C1 segment of cervical spinal cord (tissue), 14 donors: ENCODE data around the gene PERM1.
"Not testable (repeated sequence)": the region's sequence is repeated elsewhere in the genome, so short reads cannot be mapped to it uniquely, and the experiment has no call there.

Experiments
- DNase-seq, 14 donors: peaks; one replicate each; lab custom pipeline; 2025; lab: John Stamatoyannopoulos, UW

PERM1 gene

DNA sequence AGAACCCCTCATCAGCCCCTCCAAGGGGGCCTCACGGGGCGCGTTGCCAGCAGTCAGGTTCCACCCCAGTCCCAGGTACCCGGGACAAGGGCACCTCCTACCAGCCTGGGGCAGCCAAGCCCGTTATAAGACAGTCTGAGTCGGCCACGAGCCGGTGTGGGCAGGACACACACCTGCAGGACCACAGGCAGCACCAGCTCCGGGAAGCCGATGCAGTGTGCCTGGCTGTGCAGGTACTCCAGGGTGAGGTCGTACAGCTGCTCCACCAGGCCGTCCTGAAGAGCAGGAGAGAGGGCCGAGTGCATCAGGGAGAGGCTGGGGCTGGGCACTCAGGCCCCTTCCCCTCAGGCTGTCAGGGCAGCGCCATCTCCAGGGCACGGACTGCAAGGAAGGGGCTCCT, 33.9 kb downstream of the PERM1 start:
- DNase-seq = no peak

DNA sequence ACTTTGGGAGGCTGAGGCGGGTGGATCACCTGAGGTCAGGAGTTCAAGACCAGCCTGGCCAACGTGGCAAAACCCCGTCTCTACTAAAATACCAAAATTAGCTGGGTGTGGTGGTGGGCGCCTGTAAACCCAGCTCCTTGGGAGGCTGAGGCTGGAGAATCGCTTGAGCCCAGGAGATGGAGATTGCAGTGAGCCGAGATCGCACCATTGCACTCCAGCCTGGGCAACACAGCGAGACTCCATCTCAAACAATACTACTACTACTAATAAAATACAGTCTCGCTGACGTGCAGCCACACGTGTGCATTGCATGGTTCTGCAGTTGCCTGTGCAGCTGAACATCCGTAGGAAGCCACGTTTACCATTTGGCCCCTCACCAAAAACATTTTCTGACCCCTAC, 35.1 kb downstream of the PERM1 start:
- DNase-seq = not testable (repeated sequence)

DNA sequence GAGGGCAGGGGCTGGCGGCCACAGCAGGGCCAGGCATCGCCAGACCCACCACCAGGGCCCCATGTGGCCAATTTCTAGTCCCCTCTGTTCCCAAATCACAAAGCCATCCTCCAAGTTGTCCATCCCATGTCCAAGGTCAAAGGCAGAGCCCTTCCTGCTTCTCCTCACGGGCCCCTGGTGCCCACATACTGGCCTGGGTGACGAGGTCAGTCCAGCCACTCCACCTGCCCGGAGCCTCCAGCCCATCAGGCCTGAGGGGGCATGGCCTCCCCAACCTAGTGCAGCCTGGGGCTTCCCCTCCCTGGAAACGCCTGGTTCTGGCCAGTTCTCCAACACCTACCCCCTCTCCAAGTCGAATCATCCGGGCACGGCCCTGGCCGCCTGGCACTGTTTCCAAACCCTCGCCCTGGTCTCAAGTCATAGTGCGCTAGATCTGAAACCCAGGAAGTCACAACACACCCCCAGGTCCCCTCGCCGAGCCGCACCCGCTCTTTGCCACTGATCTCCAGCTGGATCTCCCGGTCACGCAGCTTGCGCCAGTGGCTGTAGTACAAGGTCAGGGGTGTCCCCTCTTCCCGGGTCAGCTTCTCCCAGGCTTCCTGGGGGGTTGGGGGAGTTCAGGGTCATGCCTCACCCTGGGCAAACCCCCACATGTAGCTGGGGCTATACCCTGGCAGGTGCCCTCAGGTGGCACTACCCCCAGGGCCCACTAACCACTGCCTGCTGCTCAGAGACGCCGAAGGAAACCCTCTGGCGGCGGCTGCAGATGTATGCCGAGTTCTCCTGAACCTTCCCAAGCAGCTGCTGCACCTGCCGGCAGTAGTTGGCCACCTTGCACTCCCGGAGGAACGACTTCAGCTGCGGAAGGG, 36.0 kb downstream of the PERM1 start:
- DNase-seq = no peak

DNA sequence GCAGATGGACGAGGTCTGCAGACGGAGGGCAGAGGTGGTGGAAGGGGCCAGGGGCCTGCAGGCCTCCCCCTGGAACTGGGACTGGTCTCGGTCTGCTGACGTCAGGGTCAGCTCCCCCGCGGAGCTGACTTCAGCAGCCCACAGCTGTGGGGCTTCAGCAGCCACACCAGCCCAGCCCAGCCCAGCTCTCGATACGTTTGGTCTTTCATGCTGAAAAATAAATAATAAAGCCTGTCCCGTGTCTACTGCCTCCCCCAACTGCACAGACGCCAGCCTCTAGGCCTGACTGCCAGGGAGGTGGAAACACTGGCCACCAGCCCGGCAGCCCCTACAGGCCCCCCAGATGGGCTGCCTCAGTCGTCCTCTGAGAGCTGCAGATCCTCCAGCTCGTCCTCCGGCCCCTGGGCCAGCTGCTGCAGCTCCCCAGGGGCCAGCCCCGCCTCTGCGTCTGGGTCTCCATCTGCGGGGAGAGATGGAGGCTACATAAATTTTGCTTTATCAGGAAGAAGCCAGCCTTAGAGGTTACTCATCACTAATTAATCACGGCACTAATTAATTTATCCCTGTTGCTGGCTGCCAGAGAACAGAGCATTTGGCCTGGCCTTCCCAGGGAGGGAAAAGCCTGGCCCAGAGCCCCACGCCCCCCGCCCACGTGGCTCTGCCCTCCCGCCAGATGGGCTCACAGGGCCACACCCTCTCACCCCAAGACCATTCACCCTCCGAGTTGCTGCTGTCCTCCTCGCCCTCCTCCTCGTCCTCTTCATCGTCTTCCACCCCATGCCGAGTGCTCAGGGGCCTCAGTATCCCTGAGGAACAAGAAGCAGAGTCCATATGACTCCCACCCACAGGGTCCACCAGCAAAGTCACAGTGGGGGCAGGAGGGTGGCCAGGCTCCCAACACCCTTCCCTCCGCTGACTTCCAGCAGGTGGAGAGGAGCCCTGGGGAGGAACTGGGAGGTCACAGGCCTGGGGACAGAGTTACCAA, 37.3 kb downstream of the PERM1 start:
- DNase-seq = no peak

DNA sequence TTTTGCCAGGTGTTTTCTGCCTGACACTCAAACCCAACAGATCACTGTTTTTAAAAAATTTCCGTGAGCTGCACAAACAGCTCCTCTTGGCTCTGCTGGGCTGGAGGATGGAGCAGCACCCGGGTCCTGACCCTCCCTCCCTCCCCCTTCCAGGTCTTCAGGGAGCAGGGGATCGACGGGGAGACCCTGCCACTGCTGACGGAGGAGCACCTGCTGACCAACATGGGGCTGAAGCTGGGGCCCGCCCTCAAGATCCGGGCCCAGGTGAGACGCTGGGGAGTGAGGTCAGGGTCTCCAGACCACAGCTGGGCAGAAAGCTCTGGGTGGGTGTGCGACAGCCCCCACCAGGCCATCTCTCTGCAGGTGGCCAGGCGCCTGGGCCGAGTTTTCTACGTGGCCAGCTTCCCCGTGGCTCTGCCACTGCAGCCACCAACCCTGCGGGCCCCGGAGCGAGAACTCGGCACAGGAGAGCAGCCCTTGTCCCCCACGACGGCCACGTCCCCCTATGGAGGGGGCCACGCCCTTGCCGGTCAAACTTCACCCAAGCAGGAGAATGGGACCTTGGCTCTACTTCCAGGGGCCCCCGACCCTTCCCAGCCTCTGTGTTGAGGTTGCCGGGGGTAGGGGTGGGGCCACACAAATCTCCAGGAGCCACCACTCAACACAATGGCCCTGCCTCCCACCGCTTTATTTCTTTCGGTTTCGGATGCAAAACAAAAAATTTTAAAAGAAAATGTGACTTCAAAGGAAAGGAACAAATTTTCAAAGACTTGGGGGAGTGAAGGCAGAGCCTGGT, 38.1 kb downstream of the PERM1 start:
- DNase-seq = no peak

DNA sequence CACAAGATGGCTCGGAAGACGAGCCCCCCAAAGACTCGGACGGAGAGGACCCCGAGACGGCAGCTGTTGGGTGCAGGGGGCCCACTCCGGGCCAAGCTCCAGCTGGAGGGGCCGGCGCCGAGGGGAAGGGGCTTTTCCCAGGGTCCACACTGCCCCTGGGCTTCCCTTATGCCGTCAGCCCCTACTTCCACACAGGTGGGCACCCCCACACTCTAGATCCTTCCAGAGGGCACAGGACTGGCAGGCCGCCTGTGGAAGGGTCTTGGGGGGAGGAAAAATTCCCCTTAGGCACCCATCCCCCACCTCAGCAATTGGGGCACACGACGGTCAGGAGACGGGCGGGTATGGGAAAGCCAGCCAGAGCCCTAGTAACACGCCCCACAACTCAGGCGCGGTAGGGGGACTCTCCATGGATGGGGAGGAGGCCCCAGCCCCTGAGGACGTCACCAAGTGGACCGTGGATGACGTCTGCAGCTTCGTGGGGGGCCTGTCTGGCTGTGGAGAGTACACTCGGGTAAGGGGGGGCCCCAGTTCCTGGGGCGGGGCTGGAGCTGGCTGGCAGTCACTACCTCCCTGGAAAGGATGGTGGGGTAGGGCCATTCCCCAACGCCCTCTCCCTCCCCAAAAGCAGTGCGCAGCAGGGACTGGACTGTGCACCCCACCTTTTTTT, 38.9 kb downstream of the PERM1 start:
- DNase-seq = no peak

DNA sequence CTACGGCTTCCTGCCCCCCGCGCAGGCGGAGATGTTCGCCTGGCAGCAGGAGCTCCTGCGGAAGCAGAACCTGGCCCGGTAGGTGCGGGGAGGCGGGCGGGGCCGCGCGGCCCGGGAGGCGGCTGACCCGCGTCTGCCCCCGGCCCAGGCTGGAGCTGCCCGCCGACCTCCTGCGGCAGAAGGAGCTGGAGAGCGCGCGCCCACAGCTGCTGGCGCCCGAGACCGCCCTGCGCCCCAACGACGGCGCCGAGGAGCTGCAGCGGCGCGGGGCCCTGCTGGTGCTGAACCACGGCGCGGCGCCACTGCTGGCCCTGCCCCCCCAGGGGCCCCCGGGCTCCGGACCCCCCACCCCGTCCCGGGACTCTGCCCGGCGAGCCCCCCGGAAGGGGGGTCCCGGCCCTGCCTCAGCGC, 39.5 kb downstream of the PERM1 start:
- DNase-seq = no peak

DNA sequence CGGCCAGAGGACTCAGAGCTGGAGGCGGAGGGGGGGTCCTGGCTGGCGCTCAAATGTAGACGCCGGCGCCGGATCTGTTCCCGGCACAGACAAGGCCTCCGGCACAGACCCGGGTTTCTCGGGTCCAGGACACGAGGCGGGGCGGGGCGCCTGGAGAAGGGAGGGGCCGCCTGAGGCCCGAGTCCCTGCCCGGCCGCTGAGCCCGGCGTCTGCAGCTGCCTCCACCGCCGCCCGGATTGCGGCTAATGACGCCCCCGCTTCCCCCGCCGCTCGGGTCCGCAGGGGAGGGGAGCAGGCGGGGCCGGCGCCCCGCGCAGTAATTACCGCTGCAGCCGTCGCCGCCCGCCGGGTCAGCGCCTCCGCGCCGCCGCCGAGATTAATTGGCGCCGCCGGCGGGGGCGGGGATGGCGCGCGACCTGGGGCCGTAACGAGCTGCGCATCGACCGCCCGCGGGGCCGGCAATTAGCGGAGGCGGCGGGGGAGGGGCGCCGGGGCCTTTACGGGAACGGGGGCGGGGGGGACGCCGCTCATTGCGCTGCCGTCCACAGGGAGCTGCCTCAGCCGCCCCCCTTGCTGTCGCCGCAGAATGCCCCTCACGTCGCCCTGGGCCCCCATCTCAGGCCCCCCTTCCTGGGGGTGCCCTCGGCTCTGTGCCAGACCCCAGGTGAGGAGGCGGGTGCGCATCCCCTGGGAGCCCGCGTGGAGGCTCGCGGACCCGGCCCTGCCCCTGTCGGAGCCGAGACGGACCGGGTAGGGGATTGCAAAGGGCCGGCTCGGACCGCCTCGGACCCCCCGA, 40.1 kb downstream of the PERM1 start:
- DNase-seq = peak in 5 of 14 donors; percentile 5 to 66 (median 16)

DNA sequence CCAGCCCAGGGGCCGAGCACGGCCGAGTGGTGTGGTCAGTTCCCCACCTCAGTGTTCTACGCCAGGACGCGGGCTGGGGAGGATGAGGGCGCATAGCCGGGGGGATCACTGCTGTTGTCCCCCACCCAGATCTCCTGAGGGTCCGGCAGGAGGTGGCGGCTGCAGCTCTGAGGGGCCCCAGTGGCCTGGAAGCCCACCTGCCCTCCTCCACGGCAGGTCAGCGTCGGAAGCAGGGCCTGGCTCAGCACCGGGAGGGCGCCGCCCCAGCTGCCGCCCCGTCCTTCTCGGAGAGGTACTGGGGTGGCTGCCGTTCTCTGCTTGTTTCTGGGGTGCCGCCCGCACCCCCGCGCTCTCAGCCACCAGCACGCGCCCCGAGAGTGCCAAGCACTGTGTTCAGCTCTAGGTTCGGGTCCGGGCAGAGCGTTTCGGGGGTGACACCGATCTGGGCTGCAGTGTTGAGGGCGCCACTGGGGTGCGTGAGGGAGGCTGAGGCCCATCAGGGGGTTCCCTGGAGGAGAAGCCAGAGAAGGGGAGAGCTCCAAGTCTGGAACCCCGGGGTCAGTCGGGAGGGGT, 40.8 kb downstream of the PERM1 start:
- no peak for DNase-seq

DNA sequence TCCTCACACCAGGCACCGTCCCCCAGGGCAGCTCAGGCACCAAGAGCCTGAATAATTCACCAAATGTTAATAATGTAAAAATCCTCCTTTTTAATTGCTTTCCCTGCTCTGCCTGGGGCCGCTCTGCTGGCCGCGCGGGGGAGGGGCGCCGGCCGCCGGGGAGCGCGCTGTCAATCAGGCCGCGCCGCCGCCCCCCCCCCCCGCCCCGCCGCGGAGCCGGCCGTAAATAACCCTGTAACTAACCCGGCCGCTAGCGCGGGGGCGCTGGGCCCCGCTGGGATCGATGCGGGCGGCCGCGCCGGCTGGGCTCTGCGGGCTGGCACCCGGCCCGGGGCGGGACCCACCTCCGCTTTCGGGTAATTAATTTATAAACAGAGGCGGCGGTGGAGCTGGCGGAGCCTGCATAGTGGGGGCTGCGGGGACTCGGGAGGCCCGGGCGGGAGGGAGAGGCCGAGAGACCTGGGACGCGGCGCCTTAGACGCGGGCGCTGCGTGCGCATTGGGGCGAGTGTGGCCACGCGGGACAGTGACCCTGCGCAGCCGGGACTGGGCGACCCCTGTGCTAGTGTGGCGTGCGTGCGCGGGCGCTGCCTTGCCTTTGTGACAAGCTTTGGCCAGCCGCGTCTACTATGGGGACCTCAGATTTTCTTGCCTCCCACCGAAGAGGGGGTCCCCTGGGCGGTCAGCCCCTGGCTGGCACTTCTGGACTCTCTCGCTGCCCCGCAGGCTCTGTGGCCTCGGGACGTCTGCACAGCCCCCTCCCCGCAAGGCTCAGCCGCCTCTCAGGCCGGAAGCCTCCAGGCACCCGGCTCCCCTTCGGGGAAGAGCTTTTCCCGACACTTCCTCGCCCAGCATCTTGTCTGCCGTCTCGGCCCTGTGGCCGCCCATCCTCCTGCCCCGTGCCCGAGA, 41.5 kb downstream of the PERM1 start:
- DNase-seq = peak in 8 of 14 donors; percentile 20 to 67 (median 40)

DNA sequence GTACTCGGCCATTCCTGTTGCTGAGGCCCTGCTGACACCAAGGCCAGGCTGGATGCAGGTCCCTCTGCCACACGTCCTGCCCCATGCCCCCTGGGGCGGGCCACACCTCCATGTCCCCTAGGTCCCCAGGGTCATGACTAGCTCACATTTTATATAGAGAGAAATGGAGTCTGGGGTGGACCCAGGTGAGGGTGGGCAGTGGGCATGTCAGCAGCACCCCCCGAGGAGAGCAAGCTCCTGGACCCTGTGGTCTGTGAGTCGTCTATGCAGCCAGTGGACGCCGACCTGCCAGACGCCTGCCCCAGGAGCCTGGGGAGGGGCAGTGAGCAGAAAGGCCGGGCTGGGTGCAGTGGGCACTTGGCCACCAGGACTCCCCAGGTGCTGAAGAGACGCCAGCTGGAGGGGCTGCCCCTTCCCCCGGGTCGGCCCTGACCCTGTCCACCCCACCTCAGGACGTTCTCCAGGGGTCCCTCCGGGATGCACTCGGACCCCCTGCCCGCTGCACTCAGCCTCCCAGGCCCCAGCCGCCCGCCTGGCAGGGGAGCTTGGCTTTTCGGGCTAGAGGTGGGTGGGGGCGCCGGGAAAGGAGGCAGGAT, 42.3 kb downstream of the PERM1 start:
- DNase-seq = no peak

DNA sequence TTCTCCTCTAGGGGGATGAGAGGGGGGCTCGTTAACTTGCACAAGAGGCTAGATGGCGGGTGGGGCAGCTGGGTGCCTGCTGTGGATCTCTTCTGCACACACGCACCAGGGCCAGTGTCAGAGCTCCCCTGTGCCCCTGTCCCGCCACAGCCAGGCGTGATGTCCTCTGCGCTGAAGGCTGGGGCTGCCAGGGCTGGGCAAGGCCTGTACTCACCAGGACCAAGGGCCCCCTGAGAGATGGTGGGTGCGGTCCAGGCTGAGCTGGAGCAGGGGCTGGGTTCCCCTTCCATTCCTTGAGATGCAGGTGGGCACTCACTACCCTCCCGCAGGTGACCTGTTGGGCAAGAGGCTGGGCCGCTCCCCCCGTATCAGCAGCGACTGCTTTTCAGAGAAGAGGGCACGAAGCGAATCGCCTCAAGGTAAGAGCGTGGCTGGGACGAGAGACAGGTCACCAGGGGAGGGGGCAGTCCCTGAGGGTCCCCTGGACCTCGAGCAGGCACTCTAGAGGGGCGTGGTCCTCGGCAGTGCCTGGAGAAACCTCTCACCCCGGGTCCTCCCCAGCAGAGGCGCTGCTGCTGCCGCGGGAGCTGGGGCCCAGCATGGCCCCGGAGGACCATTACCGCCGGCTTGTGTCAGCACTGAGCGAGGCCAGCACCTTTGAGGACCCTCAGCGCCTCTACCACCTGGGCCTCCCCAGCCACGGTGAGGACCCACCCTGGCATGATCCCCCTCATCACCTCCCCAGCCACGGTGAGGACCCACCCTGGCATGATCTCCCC, 43.0 kb downstream of the PERM1 start:
- no peak for DNase-seq

DNA sequence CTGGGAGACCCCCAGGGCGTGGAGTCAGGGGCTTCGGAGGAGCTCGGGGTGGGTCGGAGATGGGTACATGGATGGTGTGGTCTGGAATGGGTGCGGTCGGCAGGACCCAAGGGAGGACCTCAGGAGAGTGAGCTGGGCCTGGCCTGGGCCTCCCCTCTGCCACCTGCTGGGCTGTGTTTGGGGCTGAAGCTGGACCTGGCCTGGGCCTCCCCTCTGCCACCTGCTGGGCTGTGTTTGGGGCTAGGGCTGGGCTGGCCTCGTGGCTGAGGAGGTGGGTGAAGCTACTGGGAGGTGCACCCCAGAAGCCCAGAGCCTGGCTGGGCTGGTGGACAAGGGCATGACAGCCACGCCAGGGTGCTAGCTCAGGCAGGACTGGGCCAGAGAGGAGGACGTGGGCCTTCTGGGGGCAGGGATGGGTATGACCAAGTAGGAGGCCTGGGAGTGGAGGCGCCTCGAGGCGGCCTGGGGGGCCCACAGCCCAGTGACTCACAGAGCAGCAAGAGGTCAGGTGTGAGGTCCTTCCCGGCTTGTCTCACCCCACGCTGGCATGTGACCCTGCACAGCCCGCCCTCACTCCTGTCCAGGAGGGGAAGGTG, 43.7 kb downstream of the PERM1 start:
- peak in 1 of 14 donors; percentile 72 for DNase-seq

DNA sequence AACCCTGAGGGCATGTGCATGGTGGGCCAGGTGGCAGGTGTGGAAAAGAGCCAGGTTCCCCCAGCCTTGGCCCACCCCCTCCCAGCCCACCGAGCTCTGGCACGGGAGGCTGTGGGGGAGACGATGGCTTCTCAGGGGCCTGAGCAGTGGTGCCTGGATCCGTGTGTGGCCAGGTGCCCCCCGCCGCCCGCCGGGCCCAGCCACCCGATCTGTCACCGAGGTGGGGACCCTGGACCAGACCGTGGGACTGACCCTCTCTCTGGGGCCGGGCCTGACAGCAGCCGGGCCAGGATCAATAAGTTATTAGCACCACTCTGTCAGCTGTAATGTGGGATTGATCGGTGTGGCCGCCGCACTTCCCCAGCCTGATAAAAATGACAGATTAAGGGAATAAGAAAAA, 44.4 kb downstream of the PERM1 start:
- DNase-seq = no peak

DNA sequence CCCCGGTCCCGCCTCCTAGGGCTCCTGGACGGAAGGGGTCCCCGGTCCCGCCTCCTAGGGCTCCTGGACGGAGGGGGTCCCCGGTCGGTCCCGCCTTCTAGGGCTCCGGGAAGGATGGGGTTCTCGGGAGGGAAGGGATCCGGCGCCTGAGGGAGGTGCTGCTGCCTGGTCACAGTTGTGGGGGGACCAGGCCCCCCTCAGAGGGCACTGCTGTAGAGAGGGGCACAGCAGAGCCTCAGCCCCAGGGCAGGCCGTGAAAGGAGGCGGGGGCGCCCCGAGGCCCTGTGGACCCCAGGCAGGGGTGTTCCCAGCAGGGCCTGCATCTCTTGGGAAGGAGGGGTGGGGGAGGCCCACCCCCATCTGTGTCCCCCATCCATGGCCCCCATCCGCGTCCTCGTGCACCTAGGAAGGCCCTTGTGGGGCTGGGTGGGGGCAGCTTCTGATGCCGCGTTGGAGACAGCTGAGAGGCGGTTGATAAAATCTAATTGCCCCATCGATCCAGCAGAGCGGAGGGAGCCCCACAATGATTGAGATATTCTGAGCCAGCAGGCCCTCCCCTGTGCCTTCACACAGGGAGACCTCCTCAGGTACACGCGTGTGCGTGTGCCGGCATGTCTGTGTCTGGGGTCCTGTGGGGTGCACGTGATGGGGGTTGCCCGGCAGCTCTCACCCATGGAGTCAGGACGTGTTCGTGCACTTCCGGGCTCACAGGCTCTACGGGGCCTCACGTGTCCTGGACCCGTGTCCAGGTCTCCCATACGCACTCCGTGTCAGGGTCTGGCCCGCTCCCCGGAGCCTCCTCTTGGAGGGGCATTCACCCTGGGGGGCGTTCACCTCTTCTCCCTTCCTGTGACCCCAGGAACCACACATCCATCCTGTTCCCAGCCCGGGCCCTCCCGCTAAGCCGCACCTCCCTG, 45.3 kb downstream of the PERM1 start:
- no peak for DNase-seq

DNA sequence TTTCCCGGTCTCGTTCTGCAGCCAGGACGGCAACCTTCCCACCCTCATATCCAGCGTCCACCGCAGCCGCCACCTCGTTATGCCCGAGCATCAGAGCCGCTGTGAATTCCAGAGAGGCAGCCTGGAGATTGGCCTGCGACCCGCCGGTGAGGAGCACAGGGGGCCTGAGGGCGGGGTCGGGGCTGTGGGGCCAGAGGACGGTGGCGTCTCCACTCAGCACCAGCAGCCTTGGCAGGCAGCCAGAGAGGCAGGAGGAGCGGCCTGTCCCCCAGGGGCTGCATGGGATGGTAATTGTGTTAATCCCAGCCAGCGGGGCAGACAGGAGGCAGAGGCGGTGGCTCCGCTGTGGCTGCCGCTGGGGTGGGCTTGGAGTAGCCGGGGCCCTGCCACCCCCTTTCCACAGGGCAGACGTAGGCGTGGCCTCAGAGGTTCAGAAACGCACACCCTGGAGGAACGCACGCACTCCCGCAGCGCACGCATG, 46.1 kb downstream of the PERM1 start:
- DNase-seq = no peak
